WTC11 (cell line): ENCODE measurements around the gene IDH3A. TPM values are rescaled to one million over a fixed set of nuclear protein-coding genes. Genes with fewer than 3 reads are reported as not detected.

Source experiments
- ATAC-seq: fragments of 200-7000 bp; cut with Tn5 transposase; 2 replicates; pipeline ENCODE4 v1.10.0; 2021; ENCODE audit warnings: mild to moderate bottlenecking, moderate library complexity
- CTCF ChIA-PET: fragments of 300-600 bp; sonication (Branson Sonifier 250); formaldehyde crosslinking; loops from one replicate; lab custom pipeline; 2021; ENCODE audit warnings: antibody characterized with exemption; lab: Charles Lee
- POLR2A ChIA-PET: fragments of 350-600 bp; sonication (Branson Sonifier 250); formaldehyde crosslinking; loops from one replicate; lab custom pipeline; 2021; ENCODE audit warnings: antibody characterized with exemption; lab: Charles Lee
- DNase-seq: peaks from one replicate; pipeline ENCODE4 v3.0.0; 2021; ENCODE audit warnings: low spot score
- H3K27ac Mint-ChIP-seq: 2 replicates; pipeline ENCODE4 v1.8.0; 2021; ENCODE audit warnings: mixed read lengths
- H3K27me3 Mint-ChIP-seq: 2 replicates; pipeline ENCODE4 v1.8.0; 2021; ENCODE audit warnings: low read depth, mild to moderate bottlenecking, moderate library complexity, mixed read lengths
- H3K36me3 Mint-ChIP-seq: 2 replicates; pipeline ENCODE4 v1.8.0; 2021; ENCODE audit warnings: mixed read lengths
- H3K4me1 Mint-ChIP-seq: 2 replicates; pipeline ENCODE4 v1.8.0; 2022; ENCODE audit warnings: mixed read lengths
- H3K4me3 Mint-ChIP-seq: 2 replicates; pipeline ENCODE4 v1.8.0; 2021; ENCODE audit warnings: mild to moderate bottlenecking, moderate library complexity, mixed read lengths
- H3K9me3 Mint-ChIP-seq: 2 replicates; pipeline ENCODE4 v1.8.0; 2021; ENCODE audit warnings: mixed read lengths
- AR ChIP-seq: fragments of 250-450 bp; sonication (Bioruptor Pico); IDR thresholded peaks from 2 replicates; pipeline ENCODE4 v1.9.0; 2021; ENCODE audit warnings: mild to moderate bottlenecking
- ATF6 ChIP-seq: sonication (generic); formaldehyde crosslinking; IDR thresholded peaks from 2 replicates; pipeline ENCODE4 v1.8.1; 2023; ENCODE audit warnings: mild to moderate bottlenecking, missing genetic modification reagents
- E2F4 ChIP-seq: sonication (generic); formaldehyde crosslinking; IDR thresholded peaks from 2 replicates; pipeline ENCODE4 v1.8.1; 2022; ENCODE audit warnings: low read depth, mild to moderate bottlenecking, moderate library complexity, missing genetic modification reagents, borderline replicate concordance
- E2F5 ChIP-seq: sonication (generic); formaldehyde crosslinking; IDR thresholded peaks from 2 replicates; pipeline ENCODE4 v1.8.1; 2022; ENCODE audit warnings: mild to moderate bottlenecking, moderate library complexity, missing genetic modification reagents
- ESRRA ChIP-seq: sonication (generic); formaldehyde crosslinking; IDR thresholded peaks from 2 replicates; pipeline ENCODE4 v1.8.1; 2022; ENCODE audit warnings: mild to moderate bottlenecking, missing genetic modification reagents, borderline replicate concordance
- FOXJ3 ChIP-seq: sonication (generic); formaldehyde crosslinking; IDR thresholded peaks from 2 replicates; pipeline ENCODE4 v1.9.0; 2021; ENCODE audit warnings: missing genetic modification reagents, mild to moderate bottlenecking, borderline replicate concordance
- GABPB1 ChIP-seq: sonication (generic); formaldehyde crosslinking; IDR thresholded peaks from 2 replicates; pipeline ENCODE4 v1.8.1; 2023; ENCODE audit warnings: mild to moderate bottlenecking, missing genetic modification reagents
- MAX ChIP-seq: sonication (generic); formaldehyde crosslinking; IDR thresholded peaks from 2 replicates; pipeline ENCODE4 v1.8.0; 2022; ENCODE audit warnings: mild to moderate bottlenecking, missing genetic modification reagents
- NR1H2 ChIP-seq: sonication (generic); formaldehyde crosslinking; IDR thresholded peaks from 2 replicates; pipeline ENCODE4 v1.9.0; 2021; ENCODE audit warnings: mild to moderate bottlenecking, moderate library complexity, missing genetic modification reagents
- RORB ChIP-seq: fragments of 250-450 bp; sonication (Bioruptor Pico); IDR thresholded peaks from 2 replicates; pipeline ENCODE4 v1.9.0; 2021; ENCODE audit warnings: mild to moderate bottlenecking
- SP1 ChIP-seq: sonication (generic); formaldehyde crosslinking; conservative IDR thresholded peaks from 2 replicates; pipeline ENCODE4 v1.8.1; 2022; ENCODE audit warnings: missing genetic modification reagents
- TCF7 ChIP-seq: sonication (generic); formaldehyde crosslinking; IDR thresholded peaks from 2 replicates; pipeline ENCODE4 v1.8.0; 2022; ENCODE audit warnings: mild to moderate bottlenecking, low read depth, missing genetic modification reagents, moderate library complexity
- TEAD1 ChIP-seq: sonication (generic); formaldehyde crosslinking; IDR thresholded peaks from 2 replicates; pipeline ENCODE4 v1.8.0; 2022; ENCODE audit warnings: mild to moderate bottlenecking, missing genetic modification reagents
- TEAD4 ChIP-seq: sonication (generic); formaldehyde crosslinking; IDR thresholded peaks from 2 replicates; pipeline ENCODE4 v1.8.0; 2022; ENCODE audit warnings: mild to moderate bottlenecking, missing genetic modification reagents
- USF2 ChIP-seq: sonication (generic); formaldehyde crosslinking; IDR thresholded peaks from 2 replicates; pipeline ENCODE4 v1.8.1; 2023; ENCODE audit warnings: mild to moderate bottlenecking, missing genetic modification reagents, moderate library complexity
- ZBTB21 ChIP-seq: sonication (generic); formaldehyde crosslinking; IDR thresholded peaks from 2 replicates; pipeline ENCODE4 v1.8.1; 2023; ENCODE audit warnings: mild to moderate bottlenecking, missing genetic modification reagents, borderline replicate concordance
- ZMAT4 ChIP-seq: fragments of 250-450 bp; sonication (Bioruptor Pico); IDR thresholded peaks from 2 replicates; pipeline ENCODE4 v1.9.0; 2021; ENCODE audit warnings: mild to moderate bottlenecking
- ZNF138 ChIP-seq: sonication (generic); formaldehyde crosslinking; conservative IDR thresholded peaks from 2 replicates; pipeline ENCODE4 v1.8.1; 2022; ENCODE audit warnings: mild to moderate bottlenecking, moderate library complexity, missing genetic modification reagents
- ZNF219 ChIP-seq: sonication (generic); formaldehyde crosslinking; IDR thresholded peaks from 2 replicates; pipeline ENCODE4 v1.8.0; 2023; ENCODE audit warnings: missing genetic modification reagents, mild to moderate bottlenecking, borderline replicate concordance
- ZNF671 ChIP-seq: fragments of 250-450 bp; sonication (Bioruptor Pico); IDR thresholded peaks from 2 replicates; pipeline ENCODE4 v1.8.0; 2021; ENCODE audit warnings: mild to moderate bottlenecking
- total RNA-seq: library from RNA; stranded (reverse); gene quantifications from 3 replicates; pipeline ENCODE4 v1.2.3, GENCODE V29; 2021

The IDH3A gene
- total RNA-seq, 1 experiment from 2014 or later: 56.6 TPM

- TF ChIP-seq ZNF219: no peak
- TF ChIP-seq GABPB1 (CRISPR knock-in tag): no peak
- TF ChIP-seq TEAD1 (CRISPR knock-in tag): no peak
- no peak for TF ChIP-seq SP1 (CRISPR knock-in tag)
- TF ChIP-seq TCF7 (CRISPR knock-in tag): no peak
- no peak for TF ChIP-seq E2F4 (CRISPR knock-in tag)
- TF ChIP-seq USF2 (CRISPR knock-in tag): no peak
- TF ChIP-seq FOXJ3 (CRISPR knock-in tag): no peak
- no peak for TF ChIP-seq MAX (CRISPR knock-in tag)
- no peak for TF ChIP-seq ZBTB21
- TF ChIP-seq ZNF138 (CRISPR knock-in tag): no peak
- no peak for TF ChIP-seq E2F5 (CRISPR knock-in tag)
- TF ChIP-seq ESRRA (CRISPR knock-in tag): no peak
- no peak for TF ChIP-seq NR1H2 (CRISPR knock-in tag)
- peaks cover 7% of the 10 kb centered on the region for H3K4me1 Mint-ChIP-seq
- ChIA-PET POLR2A (no interaction called here), CTCF (interaction anchor here (1.0 to 2.3 kb wide), 5 partner anchors 13 to 182 kb away, joined by 3 to 9 read pairs (median 5); partner anchors contain the start of gene CIB2)
- DNase-seq (no peak), ATAC-seq (no peak)
- H3K4me3 Mint-ChIP-seq: no peak overlapping the region
- H3K36me3 Mint-ChIP-seq: no peaks in the 10 kb centered on the region
- no peak overlapping the region for H3K27ac Mint-ChIP-seq
- H3K9me3 Mint-ChIP-seq: no peaks in the 10 kb centered on the region
- no peaks in the 10 kb centered on the region for H3K27me3 Mint-ChIP-seq
Observed at GRCh38 chr15:78182336-78182700, 33.2 kb downstream of the IDH3A start.

- no peaks in the 10 kb centered on the region for H3K27me3 Mint-ChIP-seq
- POLR2A ChIA-PET: no interaction called here
- no peaks in the 10 kb centered on the region for H3K9me3 Mint-ChIP-seq
- no peak for ATAC-seq
- DNase-seq: no peak
- peaks cover 7% of the 10 kb centered on the region for H3K4me1 Mint-ChIP-seq
- TF ChIP-seq TEAD4 (CRISPR knock-in tag) (no peak), FOXJ3 (CRISPR knock-in tag) (no peak), MAX (CRISPR knock-in tag) (no peak), ZNF138 (CRISPR knock-in tag) (no peak), ZMAT4 (CRISPR knock-in tag) (no peak), ATF6 (CRISPR knock-in tag) (no peak), NR1H2 (CRISPR knock-in tag) (no peak), AR (no peak), RORB (CRISPR knock-in tag) (no peak), ZNF671 (CRISPR knock-in tag) (no peak)
- TF ChIP-seq, all 79 proteins: peak for 0
- Mint-ChIP-seq H3K36me3 (no peaks in the 10 kb centered on the region), H3K4me3 (no peak overlapping the region), H3K27ac (peak overlapping the region; percentile 81)
- CTCF ChIA-PET: interaction anchor here (1.0 to 1.5 kb wide), 2 partner anchors 13 to 51 kb away, joined by 3 to 4 read pairs; no protein-coding TSS in a partner anchor
Observed at GRCh38 chr15:78182821-78183220, 33.7 kb downstream of the IDH3A start.
